IgD-negative memory B cell (primary cell): ENCODE results near the gene UNCX. TPM values are rescaled to one million over a fixed set of nuclear protein-coding genes. Genes with fewer than 3 reads are reported as not detected.
"Not testable (repeated sequence)": the region's sequence is repeated elsewhere in the genome, so short reads cannot be mapped to it uniquely, and the experiment has no call there.

ENCODE experiments used
- H3K27ac Mint-ChIP-seq, 3 donors: one replicate each; pipeline ENCODE4 v1.8.0; 2020 to 2022; ENCODE audit warnings: mild to moderate bottlenecking in 3 of 3, mixed read lengths in 3 of 3, moderate library complexity in 1 of 3
- H3K27me3 Mint-ChIP-seq: one replicate; pipeline ENCODE4 v1.8.0; 2021; ENCODE audit warnings: mixed read lengths
- H3K36me3 Mint-ChIP-seq: one replicate; pipeline ENCODE4 v1.8.0; 2020; ENCODE audit warnings: mild to moderate bottlenecking, mixed read lengths
- H3K4me1 Mint-ChIP-seq, 3 donors: one replicate each; pipeline ENCODE4 v1.8.0; 2020 to 2022; ENCODE audit warnings: mixed read lengths in 3 of 3, mild to moderate bottlenecking in 1 of 3
- H3K4me3 Mint-ChIP-seq, 4 donors: one replicate each; pipeline ENCODE4 v1.8.0; 2020 to 2022; ENCODE audit warnings: mild to moderate bottlenecking in 4 of 4, mixed read lengths in 4 of 4, moderate library complexity in 3 of 4
- H3K9me3 Mint-ChIP-seq, 3 donors: one replicate each; pipeline ENCODE4 v1.8.0; 2020 to 2021; ENCODE audit warnings: mixed read lengths in 3 of 3, mild to moderate bottlenecking in 1 of 3
- polyA plus RNA-seq: library from polyadenylated mRNA; unstranded; fragments of 300-500 nt; fragmentation: Illumina TruSeq; gene quantifications from one replicate; pipeline ENCODE4 v1.2.3, GENCODE V29; 2021

Gene UNCX
- not detected for polyA plus RNA-seq

DNA sequence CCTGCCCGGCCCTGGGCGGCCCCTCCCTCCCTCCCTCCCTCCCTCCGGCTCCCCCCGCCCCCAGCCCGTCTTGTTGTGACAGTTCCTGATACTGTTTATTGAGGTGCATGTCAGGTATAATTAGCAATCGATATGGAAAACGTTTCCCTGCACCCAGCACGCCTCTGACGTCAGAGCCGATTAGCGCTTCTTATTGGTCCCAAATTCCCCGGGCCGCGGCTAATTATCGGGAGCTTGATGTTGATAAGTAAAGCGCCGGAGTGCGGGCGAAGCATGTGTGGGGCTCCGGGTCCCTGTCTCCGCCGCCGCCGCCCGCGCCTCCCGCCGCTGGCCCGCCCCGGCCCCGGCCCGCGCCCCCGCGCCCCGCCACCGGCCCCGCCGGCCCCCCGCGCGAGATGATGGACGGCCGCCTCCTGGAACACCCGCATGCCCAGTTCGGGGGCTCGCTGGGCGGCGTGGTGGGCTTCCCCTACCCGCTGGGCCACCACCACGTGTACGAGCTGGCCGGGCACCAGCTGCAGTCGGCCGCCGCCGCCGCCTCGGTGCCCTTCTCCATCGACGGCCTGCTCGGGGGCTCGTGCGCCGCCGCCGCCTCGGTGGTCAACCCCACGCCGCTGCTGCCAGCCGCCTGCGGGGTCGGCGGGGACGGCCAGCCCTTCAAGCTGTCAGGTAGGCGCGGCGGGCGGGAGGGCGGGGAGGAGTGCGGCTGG lies at the start of gene UNCX:
Gene UNCX (plus strand): TSS at position 250 of the 710 bp plus-strand sequence. CDS start 146 bp downstream, at position 396.
- peaks cover 40% of the 10 kb centered on the region for H3K27me3 Mint-ChIP-seq
- H3K27ac Mint-ChIP-seq: peak within 1 kb of the TSS; percentile 65 to 99 (median 87)
- peaks cover 0 to 5% (median 0%) of the 10 kb centered on the region in 3 donors for H3K9me3 Mint-ChIP-seq
- peaks cover 3 to 5% (median 5%) of the 10 kb centered on the region in 3 donors for H3K4me1 Mint-ChIP-seq
- H3K36me3 Mint-ChIP-seq: peaks cover 2% of the 10 kb centered on the region
- H3K4me3 Mint-ChIP-seq: peak within 1 kb of the TSS; percentile 36 to 80 (median 62)

DNA sequence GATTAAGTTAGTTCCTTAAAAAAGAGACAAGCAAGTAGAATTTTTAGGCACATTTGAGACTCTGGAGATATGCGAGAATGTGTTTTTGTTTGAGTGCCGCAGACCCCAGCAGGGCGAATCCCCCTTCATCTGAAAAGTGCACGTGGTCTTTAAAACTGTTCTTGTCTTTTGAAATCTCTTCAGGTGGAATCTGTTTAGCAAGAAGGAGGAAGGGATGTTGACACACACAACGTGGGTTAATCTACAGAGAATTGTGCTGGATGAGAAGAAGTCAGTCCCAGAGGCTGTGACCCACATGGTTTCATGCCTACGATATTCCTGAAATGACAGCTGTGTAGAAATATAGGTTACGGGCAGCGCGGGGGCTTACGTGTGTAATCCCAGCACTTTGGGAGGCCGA lies 45.5 kb upstream of the UNCX start:
- Mint-ChIP-seq H3K4me1 (no peaks in the 10 kb centered on the region), H3K27ac (no peak overlapping the region), H3K36me3 (peaks cover 2% of the 10 kb centered on the region), H3K27me3 (peaks cover 30% of the 10 kb centered on the region), H3K9me3 (peaks cover 0 to 2% (median 0%) of the 10 kb centered on the region in 3 donors), H3K4me3 (no peak overlapping the region)

GRCh38 chr7:1188720-1189294 lies 43.9 kb upstream of the UNCX start:
- H3K4me1 Mint-ChIP-seq: peaks cover 0 to 2% (median 0%) of the 10 kb centered on the region in 3 donors
- peak overlapping the region in 1 of 4 donors; percentile 41 for H3K4me3 Mint-ChIP-seq
- peaks cover 27% of the 10 kb centered on the region for H3K27me3 Mint-ChIP-seq
- H3K27ac Mint-ChIP-seq: no peak overlapping the region
- H3K9me3 Mint-ChIP-seq: peaks cover 0 to 2% (median 0%) of the 10 kb centered on the region in 3 donors
- H3K36me3 Mint-ChIP-seq: peaks cover 4% of the 10 kb centered on the region

GRCh38 chr7:1189986-1190772 lies 42.5 kb upstream of the UNCX start:
- H3K27ac Mint-ChIP-seq: no peak overlapping the region
- peaks cover 0 to 2% (median 0%) of the 10 kb centered on the region in 3 donors for H3K9me3 Mint-ChIP-seq
- H3K4me1 Mint-ChIP-seq: peaks cover 0 to 2% (median 0%) of the 10 kb centered on the region in 3 donors
- no peak overlapping the region for H3K4me3 Mint-ChIP-seq
- peaks cover 4% of the 10 kb centered on the region for H3K36me3 Mint-ChIP-seq
- H3K27me3 Mint-ChIP-seq: peaks cover 29% of the 10 kb centered on the region

- H3K27ac Mint-ChIP-seq: no peak overlapping the region
- H3K4me3 Mint-ChIP-seq: no peak overlapping the region
- H3K4me1 Mint-ChIP-seq: peaks cover 0 to 2% (median 0%) of the 10 kb centered on the region in 3 donors
- peaks cover 0 to 2% (median 0%) of the 10 kb centered on the region in 3 donors for H3K9me3 Mint-ChIP-seq
- peaks cover 22% of the 10 kb centered on the region for H3K27me3 Mint-ChIP-seq
- H3K36me3 Mint-ChIP-seq: peaks cover 2% of the 10 kb centered on the region
Observed at GRCh38 chr7:1192171-1192676, 40.4 kb upstream of the UNCX start.

- Mint-ChIP-seq H3K27me3 (peaks cover 20% of the 10 kb centered on the region), H3K9me3 (peaks cover 0 to 2% (median 0%) of the 10 kb centered on the region in 3 donors), H3K27ac (no peak overlapping the region), H3K4me3 (no peak overlapping the region), H3K4me1 (peaks cover 0 to 2% (median 0%) of the 10 kb centered on the region in 3 donors), H3K36me3 (peaks cover 2% of the 10 kb centered on the region)
Observed at GRCh38 chr7:1193593-1194424, 38.9 kb upstream of the UNCX start.

- not testable (repeated sequence) for H3K27ac Mint-ChIP-seq, H3K4me1 Mint-ChIP-seq, H3K9me3 Mint-ChIP-seq, H3K4me3 Mint-ChIP-seq, H3K36me3 Mint-ChIP-seq
- peaks cover 18% of the 10 kb centered on the region for H3K27me3 Mint-ChIP-seq
Observed at GRCh38 chr7:1196441-1196840, 36.2 kb upstream of the UNCX start.

DNA sequence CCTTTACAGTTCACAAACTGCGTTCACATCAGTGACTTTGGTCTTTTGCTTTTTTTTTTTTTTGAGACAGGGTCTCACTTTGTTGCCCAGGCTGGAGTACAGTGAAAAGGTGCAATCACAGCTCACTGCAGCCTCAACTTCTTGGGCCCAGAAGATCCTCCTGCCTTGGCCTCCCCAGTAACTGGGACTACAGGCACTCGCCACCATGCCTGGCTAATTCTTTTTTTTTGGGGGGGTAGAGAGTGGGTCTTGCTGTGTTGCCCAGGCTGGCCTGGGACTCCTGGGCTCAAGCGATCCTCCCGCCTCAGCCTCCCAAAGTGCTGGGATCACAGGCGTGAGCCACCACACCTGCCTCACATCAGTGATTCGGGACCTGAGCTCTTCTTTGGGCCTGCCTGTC lies 35.7 kb upstream of the UNCX start:
- Mint-ChIP-seq H3K4me3 (no peak overlapping the region), H3K9me3 (no peaks in the 10 kb centered on the region), H3K27me3 (peaks cover 13% of the 10 kb centered on the region), H3K4me1 (peaks cover 0 to 2% (median 0%) of the 10 kb centered on the region in 3 donors), H3K27ac (no peak overlapping the region), H3K36me3 (peaks cover 2% of the 10 kb centered on the region)

GRCh38 chr7:1197997-1198625 lies 34.6 kb upstream of the UNCX start:
- Mint-ChIP-seq H3K9me3 (no peaks in the 10 kb centered on the region), H3K4me3 (no peak overlapping the region), H3K27me3 (peaks cover 7% of the 10 kb centered on the region), H3K36me3 (no peaks in the 10 kb centered on the region), H3K4me1 (no peaks in the 10 kb centered on the region), H3K27ac (no peak overlapping the region)

DNA sequence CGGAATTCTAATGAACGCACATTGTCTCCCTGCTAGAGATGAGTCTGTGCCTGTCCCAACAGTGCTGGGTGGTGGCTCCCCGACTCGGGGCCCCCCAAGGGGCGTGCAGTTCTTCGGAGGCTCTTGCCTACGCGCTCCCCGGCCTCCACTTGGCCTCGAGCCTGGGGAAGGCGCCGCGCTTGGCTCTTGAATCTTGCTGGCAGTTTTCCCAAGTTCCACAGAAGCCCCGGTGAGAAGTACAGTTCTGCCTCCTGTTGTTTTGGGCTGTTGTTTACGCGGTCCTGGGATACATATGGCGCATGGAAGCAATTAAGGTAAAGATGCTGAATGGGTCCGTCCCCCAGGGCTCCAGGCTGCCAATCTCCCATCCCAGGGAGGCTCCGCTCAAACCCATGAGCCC lies 32.6 kb upstream of the UNCX start:
- Mint-ChIP-seq H3K9me3 (no peaks in the 10 kb centered on the region), H3K27ac (no peak overlapping the region), H3K4me3 (no peak overlapping the region), H3K27me3 (peaks cover 2% of the 10 kb centered on the region), H3K4me1 (no peaks in the 10 kb centered on the region), H3K36me3 (no peaks in the 10 kb centered on the region)

GRCh38 chr7:1201916-1202315 lies 30.8 kb upstream of the UNCX start:
- Mint-ChIP-seq H3K9me3 (no peaks in the 10 kb centered on the region), H3K27ac (no peak overlapping the region), H3K36me3 (no peaks in the 10 kb centered on the region), H3K4me1 (no peaks in the 10 kb centered on the region), H3K27me3 (no peaks in the 10 kb centered on the region), H3K4me3 (no peak overlapping the region)

- H3K36me3 Mint-ChIP-seq, H3K27me3 Mint-ChIP-seq, H3K9me3 Mint-ChIP-seq, H3K27ac Mint-ChIP-seq, H3K4me3 Mint-ChIP-seq, H3K4me1 Mint-ChIP-seq: not testable (repeated sequence)
Observed at GRCh38 chr7:1202914-1203313, 29.8 kb upstream of the UNCX start.

DNA sequence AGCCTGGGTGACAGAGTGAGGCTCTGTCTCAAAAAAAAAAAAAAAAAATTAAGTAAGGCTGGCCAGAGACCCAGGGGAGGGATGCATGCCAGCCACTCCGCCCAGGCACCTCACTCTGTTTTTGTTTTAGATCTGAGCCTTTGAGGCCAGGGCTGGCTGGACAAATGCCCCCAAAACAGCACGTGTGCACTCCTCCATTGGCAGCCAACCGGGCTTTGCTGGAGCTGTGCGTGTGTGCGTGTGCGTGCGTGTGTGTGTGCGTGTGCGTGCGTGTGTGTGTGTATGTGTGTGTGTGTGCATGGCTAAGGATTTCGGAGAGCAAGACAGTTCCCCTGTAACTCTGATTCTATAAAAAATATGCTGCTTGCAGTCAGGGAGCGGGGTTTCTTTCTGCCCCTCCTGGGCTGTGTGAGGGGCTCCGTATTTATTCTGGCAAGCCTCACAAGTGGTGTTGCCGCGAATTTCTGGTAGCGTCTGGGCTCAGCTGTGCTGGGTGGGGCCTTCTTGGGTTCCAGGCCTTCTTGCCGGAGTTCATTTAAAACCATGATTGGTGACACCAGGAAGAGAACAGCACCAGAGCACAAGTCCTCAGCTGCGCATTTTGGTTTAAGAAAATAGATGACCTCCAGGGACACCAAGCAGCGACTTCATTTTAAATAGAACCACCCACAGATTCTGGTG lies 28.1 kb upstream of the UNCX start:
- Mint-ChIP-seq H3K27me3 (peaks cover 6% of the 10 kb centered on the region), H3K27ac (no peak overlapping the region), H3K36me3 (no peaks in the 10 kb centered on the region), H3K9me3 (no peaks in the 10 kb centered on the region), H3K4me1 (no peaks in the 10 kb centered on the region), H3K4me3 (no peak overlapping the region)

GRCh38 chr7:1205742-1206141 lies 26.9 kb upstream of the UNCX start:
- H3K27me3 Mint-ChIP-seq: peaks cover 16% of the 10 kb centered on the region
- not testable (repeated sequence) for H3K4me1 Mint-ChIP-seq, H3K27ac Mint-ChIP-seq, H3K36me3 Mint-ChIP-seq, H3K4me3 Mint-ChIP-seq, H3K9me3 Mint-ChIP-seq
